CD4-positive, alpha-beta T cell treated with Interleukin-1 beta for 1 hour (primary cell): Measurements from ENCODE around the gene PPP1R12A.
"Not testable (repeated sequence)": the region's sequence is repeated elsewhere in the genome, so short reads cannot be mapped to it uniquely, and the experiment has no call there.

Source experiments
- DNase-seq, 2 donors: peaks; one replicate each; pipeline ENCODE4 v3.0.0-alpha.2; 2020 to 2022

PPP1R12A gene

DNA sequence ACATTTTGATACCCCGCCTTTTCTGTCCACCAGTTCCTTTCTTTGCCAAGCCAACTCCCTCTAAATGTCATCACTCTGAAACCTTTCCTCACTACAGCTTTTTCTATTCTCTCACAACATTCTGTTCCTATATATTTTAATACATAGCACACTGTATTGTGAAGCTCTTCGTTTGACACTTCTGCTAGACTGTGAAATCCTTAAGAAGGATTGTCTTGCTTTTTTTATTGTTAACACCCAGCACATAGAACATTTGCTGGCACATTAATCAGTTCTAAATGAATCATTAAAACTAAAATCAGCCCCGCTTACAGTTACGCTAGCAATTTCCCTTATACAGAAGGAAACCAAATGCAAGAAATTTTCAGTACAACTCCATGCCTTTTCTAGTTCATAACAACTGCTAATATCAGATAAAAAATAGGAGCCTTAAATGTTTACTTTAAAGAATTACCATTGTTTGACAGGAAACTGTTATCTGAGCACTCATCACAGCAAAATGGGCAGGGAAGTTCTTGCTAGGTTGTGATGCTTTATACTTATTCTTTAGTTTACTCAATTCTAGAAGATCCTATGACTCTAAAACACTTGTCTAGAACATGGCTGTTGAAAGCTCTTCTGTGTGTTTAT is 93.5 kb downstream of the PPP1R12A start:
- no peak for DNase-seq

DNA sequence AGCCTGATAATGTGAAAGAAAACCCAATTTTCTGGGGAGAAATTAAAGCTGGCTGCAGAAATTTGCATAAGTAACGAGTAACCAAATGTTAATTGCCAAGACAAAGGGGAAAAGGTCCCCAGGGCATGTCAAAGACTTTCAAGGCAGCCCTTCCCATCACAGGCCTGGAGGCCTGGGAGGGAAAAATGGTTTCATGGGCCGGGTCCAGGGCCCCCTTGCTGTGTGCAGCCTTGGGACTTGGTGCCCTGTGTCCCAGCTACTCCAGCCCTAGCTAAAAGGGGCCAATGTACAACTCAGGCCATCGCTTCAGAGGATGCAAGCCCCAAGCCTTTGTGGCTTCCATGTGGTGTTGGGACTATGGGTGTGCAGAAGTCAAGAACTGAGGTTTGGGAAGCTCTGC is 96.5 kb downstream of the PPP1R12A start:
- DNase-seq: no peak

DNA sequence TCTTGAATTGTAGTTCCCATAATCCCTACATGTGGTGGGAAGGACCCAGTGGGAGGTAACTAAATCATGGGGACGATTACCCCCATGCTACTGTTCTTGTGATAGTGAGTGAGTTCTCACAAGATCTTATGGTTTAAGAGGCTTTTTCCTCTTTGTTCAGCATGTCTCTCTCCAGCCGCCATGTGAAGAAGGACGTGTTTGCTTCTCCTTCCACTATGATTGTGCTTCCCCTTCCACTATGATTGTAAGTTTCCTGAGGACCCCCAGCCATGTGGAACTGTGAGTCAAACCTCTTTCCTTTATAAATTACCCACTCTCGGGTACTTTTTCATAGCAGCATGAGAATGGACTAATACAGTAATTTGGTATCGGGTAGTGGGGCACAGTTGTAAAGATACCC is 97.3 kb downstream of the PPP1R12A start:
- no peak for DNase-seq

DNA sequence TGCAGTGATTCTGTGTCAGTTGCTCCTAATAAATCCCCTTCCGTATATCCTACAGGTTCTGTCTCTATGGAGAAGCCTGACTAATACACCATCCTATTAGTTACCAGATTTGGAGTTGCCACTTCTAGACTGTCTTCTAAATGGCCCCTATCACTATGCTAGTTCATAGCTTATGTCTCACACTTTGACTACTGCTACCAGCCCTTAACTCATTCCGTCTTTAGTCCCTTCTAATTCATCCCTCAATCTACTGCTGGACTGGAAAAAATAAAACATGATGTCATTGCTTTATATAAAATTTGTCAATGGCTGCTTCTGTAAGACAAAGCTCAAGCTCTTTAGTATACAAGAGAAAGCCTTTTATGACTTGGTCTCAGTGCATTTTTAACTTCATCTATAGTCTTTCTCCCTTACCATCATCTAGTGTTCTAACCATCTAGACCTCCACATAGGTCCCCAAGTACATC is 99.5 kb downstream of the PPP1R12A start:
- no peak for DNase-seq

DNA sequence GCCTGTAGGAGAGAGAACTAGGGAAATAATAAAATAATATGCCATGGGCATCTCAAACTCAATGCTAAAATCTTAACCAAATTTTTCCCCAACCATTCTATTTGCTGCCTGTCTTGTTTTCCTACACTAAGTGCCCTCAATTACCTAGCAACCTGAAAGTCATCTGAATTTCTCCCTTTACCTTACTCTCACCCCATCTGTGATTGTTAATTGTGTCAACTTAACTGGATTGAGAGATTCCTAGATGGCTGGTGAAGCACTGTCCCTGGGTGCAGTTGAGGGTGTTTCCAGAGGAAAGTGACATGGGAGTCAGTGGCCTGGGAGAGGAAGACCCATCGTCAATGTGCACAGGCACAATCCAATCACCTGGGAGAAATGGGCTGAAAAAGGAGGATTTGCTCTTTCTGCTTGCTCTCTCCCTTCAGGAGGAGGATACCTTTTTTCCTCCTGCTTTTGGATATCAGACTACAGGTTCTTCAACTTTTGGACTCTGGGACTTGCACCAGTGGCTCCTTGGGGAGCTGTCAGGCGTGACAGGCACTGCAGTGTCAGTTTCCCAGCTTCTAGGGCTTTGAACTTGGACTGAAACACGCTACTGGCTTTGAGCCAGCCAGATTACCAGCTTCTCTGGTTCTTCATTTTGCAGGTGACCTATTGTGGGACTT is 100.1 kb downstream of the PPP1R12A start:
- no peak for DNase-seq

DNA sequence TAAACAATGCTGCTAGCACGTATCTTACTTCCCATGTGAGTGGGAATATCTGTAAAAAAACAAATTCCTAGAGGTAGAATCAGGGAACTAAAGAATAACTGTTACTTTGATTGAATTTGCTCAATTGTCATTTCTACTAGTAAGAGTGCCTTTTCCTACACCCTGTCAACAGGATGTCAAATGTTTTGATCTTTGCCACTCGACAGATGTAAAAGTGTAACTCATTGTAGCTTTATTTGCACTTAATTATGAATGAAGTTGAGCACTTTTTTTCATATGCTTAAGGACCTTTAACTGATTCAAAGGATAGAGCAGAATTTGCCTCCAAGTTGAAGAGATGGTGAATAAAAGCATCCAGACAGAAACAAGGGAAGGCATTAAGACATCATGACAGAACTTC is 104.5 kb downstream of the PPP1R12A start:
- DNase-seq: no peak

DNA sequence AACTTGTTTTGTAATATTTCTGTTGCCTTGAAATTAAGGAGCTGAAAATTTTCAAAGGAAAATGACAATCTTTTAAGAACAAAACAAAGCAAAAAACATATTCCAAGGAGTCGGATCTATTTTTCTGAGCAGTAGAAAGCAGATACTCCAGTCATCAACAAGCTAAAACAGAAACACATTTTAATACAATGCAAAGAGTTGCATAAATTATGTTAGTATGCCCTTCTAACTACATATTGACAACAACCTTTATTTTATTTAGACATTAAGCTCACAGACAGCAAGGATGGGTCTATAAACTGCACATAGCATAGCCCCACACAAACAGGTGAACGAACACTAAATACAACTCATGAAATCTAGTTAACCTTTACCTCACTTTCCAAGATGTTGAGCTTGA is 106.0 kb downstream of the PPP1R12A start:
- DNase-seq: no peak

DNA sequence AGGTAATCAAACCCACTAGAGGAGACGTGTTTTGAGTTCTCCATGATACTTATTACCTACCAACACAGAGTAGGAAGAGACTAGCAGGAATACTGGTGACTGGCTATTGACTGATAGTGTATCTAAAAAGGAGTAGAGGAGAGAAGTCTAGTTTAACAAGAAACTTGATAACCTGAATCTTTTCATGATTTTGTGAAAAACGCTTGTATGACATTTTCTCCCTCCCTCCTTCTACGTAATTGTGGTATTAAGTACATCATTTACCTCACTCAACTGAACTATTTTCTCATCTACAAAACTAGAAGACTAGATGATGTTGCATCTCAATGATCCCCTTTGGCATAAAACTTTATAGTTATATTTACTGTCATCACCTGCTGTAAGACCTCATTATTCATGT is 107.4 kb downstream of the PPP1R12A start:
- no peak for DNase-seq

DNA sequence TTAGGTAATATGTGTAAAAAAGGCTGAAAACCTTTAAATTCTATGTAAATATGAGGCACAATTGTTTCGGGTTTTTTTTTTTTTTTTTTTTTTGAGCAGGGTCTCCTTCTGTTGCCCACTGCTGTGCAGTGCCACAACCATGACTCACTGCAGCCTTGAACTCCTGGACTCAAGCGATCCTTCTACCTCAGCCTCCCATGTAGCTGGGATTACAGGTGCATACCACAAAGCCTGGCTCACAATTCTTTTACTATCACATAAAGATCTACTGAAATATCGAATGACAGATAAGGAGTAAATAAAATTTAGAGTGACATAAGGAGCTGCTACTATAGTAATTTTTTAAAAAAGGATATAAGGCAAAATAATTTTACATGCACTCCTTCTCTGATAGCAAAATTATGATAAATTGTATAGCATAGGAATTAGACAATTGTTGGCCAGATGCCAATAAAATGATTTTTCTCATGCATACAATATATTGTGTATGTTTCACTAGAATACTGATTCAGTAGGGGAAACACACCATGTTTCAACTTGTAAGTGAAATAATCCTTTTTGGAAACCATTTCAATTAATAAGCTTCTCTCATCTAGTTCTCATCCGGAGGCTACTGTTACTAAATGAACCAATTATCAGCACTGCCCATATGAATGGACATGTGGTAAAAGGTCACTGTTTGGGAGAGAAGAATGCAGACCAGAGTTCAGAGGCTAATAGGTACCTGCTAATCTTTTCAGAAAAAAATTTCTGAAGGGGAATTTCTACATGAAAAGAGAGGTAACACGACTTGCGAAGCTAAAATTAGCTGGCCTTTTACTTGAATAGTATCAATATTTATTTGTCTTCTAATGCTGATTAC is 108.4 kb downstream of the PPP1R12A start:
- DNase-seq: no peak

DNA sequence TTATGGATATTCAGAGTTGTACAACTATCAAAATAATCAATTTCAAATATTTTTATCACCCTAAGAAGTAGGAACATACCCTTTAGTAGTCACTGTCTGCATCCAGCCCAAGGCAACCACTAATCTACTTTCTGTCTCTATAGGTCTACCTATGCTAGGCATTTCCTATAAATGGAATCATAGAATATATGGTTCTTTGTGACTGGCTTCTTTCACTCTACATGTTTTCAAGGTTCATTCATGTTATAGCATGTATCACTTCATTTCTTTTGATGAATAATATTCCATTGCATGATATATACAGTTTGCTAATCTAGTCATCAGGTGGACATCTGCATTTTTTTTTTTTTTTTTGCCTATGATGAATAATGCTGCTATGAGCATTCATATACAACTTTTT is 112.4 kb downstream of the PPP1R12A start:
- no peak for DNase-seq

DNA sequence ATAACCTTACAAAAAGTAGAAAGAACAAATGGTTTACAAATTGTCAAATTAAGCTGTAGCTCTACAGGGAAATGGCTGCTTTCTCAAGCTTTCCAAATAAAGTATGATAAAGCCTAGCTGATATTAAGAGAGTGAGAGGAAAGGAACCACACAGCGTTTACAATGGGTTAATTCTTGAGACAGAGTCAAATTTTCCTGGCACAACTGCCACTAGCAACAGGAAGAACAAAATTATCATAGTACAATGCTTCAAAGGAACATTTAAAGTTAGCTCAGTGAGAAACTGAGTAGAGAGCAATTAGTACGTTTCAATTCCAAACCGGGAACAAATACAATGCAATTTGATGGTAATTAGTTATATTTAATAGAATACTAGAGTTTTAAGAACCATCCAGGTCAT is 116.0 kb downstream of the PPP1R12A start:
- no peak for DNase-seq

DNA sequence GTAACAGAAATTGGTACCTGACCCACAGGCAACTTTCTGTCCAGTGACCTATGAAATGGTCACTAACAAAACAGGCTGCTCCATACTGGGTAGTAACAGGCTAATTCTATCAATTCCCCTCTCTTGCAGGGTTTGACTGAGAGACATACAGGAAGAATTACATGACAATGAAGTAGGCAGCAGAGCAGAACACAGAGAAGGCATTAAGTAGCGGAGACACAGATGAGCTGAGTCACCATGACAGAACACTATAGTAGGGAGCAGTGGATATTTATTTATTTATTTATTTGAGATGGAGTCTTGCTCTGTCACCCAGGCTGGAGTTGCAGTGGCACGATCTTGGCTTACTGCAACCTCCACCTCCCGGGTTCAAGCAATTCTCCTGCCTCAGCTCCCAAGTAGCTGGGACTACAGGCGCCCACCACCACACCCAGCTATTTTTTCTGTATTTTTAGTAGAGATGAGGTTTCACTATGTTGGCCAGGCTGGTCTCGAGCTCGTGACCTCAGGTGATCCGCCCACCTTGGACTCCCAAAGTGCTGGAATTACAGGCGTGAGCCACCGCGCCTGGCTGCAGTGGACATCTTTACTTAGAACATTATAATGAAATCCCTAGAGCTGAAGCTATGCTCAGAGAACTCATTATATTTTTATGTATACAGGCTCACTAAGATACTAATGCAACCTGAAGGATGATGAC is 150.4 kb downstream of the PPP1R12A start:
- DNase-seq: not testable (repeated sequence)

DNA sequence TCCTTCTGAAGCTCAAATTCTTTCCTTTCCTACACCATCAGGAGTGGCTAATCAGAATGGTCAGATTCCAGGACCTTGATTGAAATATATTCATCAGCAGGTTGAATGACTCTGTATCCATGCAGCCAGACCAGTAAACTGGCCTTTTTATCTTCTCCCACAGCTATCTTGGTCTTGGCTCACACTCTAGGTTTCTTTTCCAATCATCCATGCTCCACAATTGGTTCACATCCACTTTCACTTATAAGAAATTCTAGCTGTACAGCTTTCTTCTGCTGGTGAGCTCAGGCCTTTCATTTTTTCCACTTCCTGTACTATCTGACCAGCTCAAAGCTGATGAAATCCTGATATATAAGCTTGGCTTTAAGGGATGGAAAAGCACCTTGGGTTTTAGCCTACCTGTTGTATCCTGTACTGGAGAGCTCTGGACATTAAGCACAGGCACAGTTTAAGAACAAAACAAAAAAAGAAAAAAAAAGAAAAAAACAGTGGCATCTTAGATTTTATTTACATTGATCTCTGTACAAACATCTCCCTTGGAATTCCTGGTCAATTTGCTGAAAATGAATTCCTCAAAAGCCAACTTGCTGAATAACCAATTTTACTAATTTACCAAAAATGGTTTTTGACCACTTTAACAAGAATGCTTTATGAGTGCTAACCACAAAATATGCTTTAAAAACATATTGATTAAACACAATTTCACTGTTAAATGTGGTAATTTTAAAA is 152.6 kb downstream of the PPP1R12A start:
- no peak for DNase-seq

DNA sequence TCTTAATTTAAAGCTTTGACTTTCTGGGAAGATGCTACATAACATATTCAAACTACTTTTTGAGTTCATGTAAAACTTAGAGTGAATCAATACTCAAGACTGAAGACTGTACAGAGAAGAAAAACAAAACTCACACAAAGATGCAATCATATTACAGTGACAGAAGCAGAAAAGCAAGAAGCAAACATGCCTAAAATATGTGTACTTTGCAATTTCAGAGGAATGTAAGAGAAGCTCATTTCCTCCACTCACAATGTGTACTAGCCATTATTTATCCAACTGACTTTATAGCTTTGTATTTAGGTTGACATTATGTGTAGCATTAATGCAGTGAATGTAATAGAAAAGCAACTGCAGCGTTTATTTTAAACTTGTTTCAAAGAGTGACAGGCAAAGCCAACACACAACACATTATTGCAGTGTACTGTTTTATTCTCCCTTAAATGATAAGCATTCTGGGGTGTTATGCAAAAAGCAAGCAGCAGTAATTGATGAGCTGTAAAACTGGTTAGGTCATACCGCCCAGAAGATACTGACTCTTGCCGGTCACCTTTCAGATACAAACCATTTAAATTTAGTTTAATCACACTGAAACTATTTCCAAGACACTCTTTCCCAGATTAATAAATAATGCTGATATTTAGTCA is 156.0 kb downstream of the PPP1R12A start:
- no peak for DNase-seq

DNA sequence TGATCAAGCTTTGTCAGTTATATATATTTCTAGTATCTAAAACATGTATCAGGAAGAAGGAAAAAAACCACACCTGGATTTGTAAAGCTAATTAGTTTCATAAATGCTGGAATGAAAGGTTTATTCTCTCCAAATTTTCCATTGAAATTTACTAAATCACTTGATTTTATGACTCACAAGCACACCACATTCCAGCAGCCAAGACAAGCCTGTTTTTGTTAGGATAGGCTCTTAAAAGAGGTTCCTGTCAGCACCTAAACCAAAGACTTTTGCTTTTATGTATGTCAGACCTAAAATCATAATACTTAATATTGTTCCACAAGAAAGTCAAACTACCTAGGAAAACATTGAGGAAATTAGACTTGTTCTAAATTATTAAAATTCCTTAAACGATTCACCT is 158.8 kb downstream of the PPP1R12A start:
- no peak for DNase-seq

DNA sequence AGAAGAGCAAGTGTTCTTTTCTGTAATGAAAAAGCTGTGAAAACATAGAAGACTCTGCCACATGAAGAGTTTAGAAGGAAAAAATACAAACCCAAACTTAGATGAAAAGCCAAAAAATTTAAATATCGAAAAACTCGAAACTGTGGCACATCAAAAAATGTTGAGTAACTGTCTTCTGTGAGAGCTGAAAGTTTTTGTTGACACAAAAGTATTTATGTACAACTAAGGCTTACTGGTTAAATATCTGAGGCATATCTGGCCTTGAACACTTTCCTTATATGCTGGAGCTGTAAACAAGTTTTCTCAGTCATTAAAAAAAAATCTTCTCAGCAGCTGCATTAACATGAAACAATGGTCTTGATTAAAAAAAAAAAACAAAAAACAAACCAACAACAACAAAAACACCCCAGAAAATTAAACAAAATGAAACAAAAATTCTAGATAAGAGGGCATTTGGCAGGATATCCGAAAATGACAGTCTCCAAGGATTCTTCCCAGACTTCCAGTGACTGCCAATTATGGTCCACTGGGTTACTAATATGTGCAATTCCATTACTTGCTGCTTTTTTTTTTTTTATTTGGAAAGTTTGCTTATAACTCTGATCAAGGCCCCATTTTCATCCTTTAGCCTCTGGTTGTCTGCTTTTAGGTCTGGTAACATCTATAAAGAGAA is 159.4 kb downstream of the PPP1R12A start:
- no peak for DNase-seq

DNA sequence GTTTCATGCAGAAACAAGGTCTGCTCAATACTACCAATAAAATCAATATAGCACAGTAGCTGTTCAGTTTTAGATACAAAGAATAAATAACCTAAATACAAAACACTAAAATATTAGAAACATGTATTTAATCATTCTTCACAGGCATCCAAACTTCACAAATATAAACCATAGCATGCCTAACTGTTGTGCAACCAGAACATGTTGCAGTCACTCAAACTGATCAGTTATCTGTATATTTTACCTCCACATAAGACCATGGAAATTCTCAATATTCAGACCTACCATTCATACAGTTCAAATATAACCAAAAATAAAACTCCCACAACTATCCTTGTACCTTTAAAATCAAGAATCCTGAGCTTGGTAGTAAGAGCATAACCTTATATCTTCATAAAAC is 161.0 kb downstream of the PPP1R12A start:
- DNase-seq: no peak

DNA sequence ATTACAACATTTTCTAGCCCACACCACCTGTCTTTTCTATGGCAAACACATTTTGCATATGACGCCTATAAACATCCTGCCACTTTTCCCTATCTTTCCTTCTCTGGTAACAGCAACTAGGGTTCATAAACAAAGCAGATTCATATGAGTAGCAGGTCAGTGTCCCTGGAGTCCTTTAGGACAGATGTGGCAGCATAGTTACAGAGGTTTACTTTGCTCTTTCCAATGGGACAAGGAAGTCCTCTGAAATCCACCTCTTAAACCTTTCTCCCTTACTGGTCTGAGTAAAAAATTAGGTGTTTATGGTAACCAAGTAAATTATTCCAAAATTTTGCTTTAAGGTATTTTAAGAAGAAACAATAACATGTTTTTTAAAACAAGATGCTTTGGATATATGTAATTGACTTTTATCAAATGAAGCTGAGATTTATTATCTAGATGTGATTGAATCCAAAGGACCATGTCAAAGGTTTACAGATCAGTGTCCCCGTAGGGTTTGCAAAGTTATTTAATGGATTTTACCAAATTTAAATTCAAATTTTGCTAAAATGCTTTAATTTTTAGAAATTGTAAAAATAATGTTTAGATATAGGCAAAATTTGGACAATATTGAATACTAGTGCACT is 164.9 kb downstream of the PPP1R12A start:
- DNase-seq: no peak

DNA sequence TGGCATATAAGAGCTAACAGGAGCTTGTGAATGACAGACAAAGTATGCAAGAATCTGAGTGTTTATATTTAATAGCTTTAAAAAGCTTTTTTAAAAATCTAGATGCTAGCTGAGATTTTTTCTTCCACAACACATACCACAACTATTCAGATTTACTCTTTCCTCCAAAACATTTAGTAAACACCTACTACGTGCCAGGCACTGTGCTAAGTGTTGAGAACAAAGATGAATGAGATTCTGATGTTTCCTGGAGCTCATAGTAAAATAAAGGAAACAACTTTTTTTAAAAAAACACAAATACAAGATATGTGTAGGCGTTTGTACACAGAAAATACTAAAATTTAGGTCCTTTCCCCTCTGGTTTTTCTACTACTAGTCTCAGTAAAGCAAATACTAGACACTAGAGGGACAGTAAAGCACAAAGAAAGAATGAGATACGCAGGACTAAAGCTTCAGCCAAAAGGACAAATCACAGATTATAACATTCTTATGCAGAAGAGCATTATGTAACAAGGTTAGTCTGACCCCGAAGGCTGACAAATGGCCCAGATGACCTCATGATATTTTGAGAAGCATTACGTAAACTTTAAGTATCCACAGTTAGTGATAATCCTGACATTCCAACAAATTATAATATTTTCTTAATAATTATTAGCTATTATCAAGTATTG is 165.6 kb downstream of the PPP1R12A start:
- DNase-seq: no peak

DNA sequence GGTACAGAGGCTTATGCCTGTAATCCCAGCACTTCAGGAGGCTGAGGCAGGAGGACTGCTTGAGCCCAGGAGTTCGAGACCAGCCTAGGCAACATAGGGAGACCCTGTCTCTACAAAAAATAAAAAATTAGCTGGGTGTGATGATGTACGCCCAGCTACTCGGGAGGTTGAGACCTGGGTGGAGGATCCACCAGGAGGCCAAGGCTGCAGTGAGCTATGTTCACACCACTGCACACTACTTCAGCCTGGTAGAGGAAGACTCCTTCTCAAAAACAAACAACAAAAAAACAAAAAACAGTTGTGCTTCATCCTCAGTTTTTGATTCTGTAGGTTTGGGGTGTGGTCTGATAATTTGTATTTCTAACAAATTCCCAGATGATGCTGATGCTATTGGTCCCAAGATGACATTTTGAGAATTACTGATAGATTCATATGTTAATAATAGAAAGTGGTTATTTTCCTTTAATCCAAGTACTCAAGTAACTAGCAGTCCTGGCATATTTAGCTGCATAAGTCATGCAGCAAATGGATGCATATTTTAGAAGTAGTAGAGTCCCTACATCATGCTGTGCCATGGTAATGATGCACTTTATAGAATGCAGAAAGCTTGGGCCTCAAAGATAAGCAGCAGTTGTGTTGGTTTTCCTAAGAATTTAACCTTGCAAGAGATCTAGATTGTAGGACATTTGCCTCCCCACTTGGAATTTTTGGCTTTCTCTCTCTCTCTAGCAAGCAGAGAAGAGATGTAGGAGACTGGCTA is 168.0 kb downstream of the PPP1R12A start:
- DNase-seq: no peak
